ENCODE measurements around the gene MEGF6. TPM values are rescaled to one million over a fixed set of nuclear protein-coding genes. Genes with fewer than 3 reads are reported as not detected.

The MEGF6 gene
- total and polyA plus RNA-seq, 9 of the 15 experiments (the other 6 are each of a cell fraction or from before 2014, with no cell fraction given): 0.03 to 1.7 (median 0.24) TPM; not detected in 3

DNA sequence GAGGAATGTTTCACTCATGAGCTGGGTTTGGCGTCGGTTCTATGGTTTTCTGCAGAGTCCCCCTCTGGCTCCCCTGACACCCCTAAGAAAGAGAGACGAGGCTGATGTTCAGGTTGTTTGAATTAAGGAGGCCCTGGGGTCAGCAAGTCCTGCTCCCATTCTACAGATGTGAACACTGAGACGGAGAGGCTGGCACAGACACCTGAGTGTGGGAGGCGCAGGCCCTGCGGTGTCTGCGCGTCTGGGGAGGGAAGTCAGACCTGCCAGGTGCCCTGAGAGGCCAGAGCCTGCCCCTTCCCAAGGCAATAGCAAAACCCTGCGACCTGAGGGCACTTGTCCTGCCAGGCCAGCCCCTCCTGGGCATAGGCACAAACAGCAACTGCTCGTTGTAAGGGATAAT, 47.7 kb downstream of the MEGF6 start:
- ChIA-PET CTCF (ENCODE audit: low intra/inter-chr PET ratio) (interaction anchor here (2.0 kb wide), 1 partner anchor 161 kb away, joined by 5 read pairs; no protein-coding TSS in a partner anchor), POLR2A (interaction anchor here (0.6 to 0.7 kb wide), 2 partner anchors 45 to 1645 kb away, joined by 3 read pairs; no protein-coding TSS in a partner anchor)
- Histone ChIP-seq H3K4me3 (no peak overlapping the region), H3K27me3 (ENCODE audit: control insufficient read depth in 2 of 2, insufficient read depth in 2 of 2, low read length in 2 of 2) (peaks cover 17 to 64% of the 10 kb centered on the region in 2 experiments), H3K36me3 (ENCODE audit: control insufficient read depth, insufficient read depth, low read length) (no peaks in the 10 kb centered on the region), H3K27ac (ENCODE audit: extremely low read depth, low read depth, low read length) (no peak overlapping the region), H4K20me1 (replicated peaks; ENCODE audit: control insufficient read depth, insufficient read depth, low read length) (peaks cover 45% of the 10 kb centered on the region), H3K4me1 (replicated peaks in 1 of 2; ENCODE audit: control insufficient read depth in 2 of 2, insufficient read depth in 2 of 2, low read length in 2 of 2) (peaks cover 0 to 21% of the 10 kb centered on the region in 2 experiments; a peak in 1 of 5 replicates), H3K79me2 (ENCODE audit: control insufficient read depth, insufficient read depth, low read length) (no peaks in the 10 kb centered on the region), H3K9me3 (replicated peaks; ENCODE audit: control insufficient read depth, insufficient read depth, low read depth, low read length) (no peaks in the 10 kb centered on the region), H3K9ac (ENCODE audit: insufficient read depth in 1 of 2, low read depth in 2 of 2, low read length in 2 of 2) (no peak overlapping the region; a peak in 1 of 4 replicates), H3K9me1 (ENCODE audit: control insufficient read depth, insufficient read depth, low read length) (peaks cover 5% of the 10 kb centered on the region), H3K4me2 (ENCODE audit: insufficient read depth, low read length) (no peak overlapping the region), H2AFZ (ENCODE audit: low read depth, low read length) (no peak overlapping the region)
- in situ Hi-C loops (cut with MboI) (no loop called here), intact Hi-C loops (cut with micrococcal nuclease) (loop anchor here (5.0 kb wide), 1 partner anchor 71 kb away; no protein-coding TSS in a partner anchor)
- no peak for DNase-seq (ENCODE audit: extremely low read depth in 1 of 4, low spot score in 3 of 4)
- no peak for ATAC-seq
- no peak for FAIRE-seq
- WGBS (ENCODE audit: insufficient coverage, low coverage, missing lambda C conversion rate): 2% methylated on average over 10 of the region's 10 CpGs
- no TSS peak for BruUV-seq (replicated peaks)
- no peak for TF ChIP-seq SLC30A9 (CRISPR knock-in tag; IDR thresholded peaks at IDR 0.05)

DNA sequence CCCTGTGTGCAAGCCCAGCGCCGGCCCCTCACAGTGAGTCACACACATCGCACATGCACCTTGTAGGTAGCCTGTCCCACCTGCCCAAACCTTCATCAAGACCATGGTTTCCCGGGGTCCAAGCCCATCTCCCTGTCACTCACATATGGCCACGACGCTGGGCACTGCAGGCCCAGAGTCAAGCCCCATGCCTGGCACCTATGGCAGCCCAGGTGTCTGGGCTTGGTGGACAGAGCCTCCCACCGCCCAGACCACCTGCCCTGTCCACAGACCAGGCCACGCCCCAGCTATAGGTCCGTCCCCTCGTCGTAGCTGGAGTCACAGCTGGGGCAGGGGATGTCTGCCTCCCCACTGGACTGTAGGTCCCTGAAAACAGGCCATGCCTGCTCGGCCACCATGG, 48.2 kb downstream of the MEGF6 start:
- Histone ChIP-seq H3K9ac (ENCODE audit: insufficient read depth in 1 of 2, low read depth in 2 of 2, low read length in 2 of 2) (no peak overlapping the region), H3K4me1 (replicated peaks in 1 of 2; ENCODE audit: control insufficient read depth in 2 of 2, insufficient read depth in 2 of 2, low read length in 2 of 2) (peaks cover 0 to 21% of the 10 kb centered on the region in 2 experiments; a peak in 1 of 5 replicates), H3K79me2 (ENCODE audit: control insufficient read depth, insufficient read depth, low read length) (no peaks in the 10 kb centered on the region), H3K27ac (ENCODE audit: extremely low read depth, low read depth, low read length) (no peak overlapping the region), H2AFZ (ENCODE audit: low read depth, low read length) (no peak overlapping the region), H3K4me2 (ENCODE audit: insufficient read depth, low read length) (no peak overlapping the region), H3K27me3 (ENCODE audit: control insufficient read depth in 2 of 2, insufficient read depth in 2 of 2, low read length in 2 of 2) (peaks cover 22 to 66% of the 10 kb centered on the region in 2 experiments), H3K9me1 (ENCODE audit: control insufficient read depth, insufficient read depth, low read length) (peaks cover 5% of the 10 kb centered on the region), H4K20me1 (replicated peaks; ENCODE audit: control insufficient read depth, insufficient read depth, low read length) (peaks cover 41% of the 10 kb centered on the region), H3K36me3 (ENCODE audit: control insufficient read depth, insufficient read depth, low read length) (no peaks in the 10 kb centered on the region), H3K4me3 (no peak overlapping the region), H3K9me3 (replicated peaks; ENCODE audit: control insufficient read depth, insufficient read depth, low read depth, low read length) (no peaks in the 10 kb centered on the region)
- no peak for TF ChIP-seq FOXK1 (CRISPR knock-in tag; IDR thresholded peaks at IDR 0.05; ENCODE audit: borderline replicate concordance)
- TF ChIP-seq RBM15 (IDR thresholded peaks at IDR 0.05; ENCODE audit: insufficient read depth, low read length): no peak
- no peak for TF ChIP-seq JUND (IDR thresholded peaks at IDR 0.05; ENCODE audit: borderline replicate concordance, low read depth, low read length)
- TF ChIP-seq JUND (tag; IDR thresholded peaks at IDR 0.05; ENCODE audit: borderline replicate concordance, low read depth, low read length): no peak
- no peak for TF ChIP-seq ZNF75A (CRISPR knock-in tag; IDR thresholded peaks at IDR 0.05)
- TF ChIP-seq, protein P1, sequence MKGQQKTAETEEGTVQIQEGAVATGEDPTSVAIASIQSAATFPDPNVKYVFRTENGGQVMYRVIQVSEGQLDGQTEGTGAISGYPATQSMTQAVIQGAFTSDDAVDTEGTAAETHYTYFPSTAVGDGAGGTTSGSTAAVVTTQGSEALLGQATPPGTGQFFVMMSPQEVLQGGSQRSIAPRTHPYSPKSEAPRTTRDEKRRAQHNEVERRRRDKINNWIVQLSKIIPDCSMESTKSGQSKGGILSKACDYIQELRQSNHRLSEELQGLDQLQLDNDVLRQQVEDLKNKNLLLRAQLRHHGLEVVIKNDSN (CRISPR knock-in tag; IDR thresholded peaks at IDR 0.05): no peak
- no peak for TF ChIP-seq ZNF121 (CRISPR knock-in tag; conservative IDR thresholded peaks at IDR 0.05)
- TF ChIP-seq, protein P2, sequence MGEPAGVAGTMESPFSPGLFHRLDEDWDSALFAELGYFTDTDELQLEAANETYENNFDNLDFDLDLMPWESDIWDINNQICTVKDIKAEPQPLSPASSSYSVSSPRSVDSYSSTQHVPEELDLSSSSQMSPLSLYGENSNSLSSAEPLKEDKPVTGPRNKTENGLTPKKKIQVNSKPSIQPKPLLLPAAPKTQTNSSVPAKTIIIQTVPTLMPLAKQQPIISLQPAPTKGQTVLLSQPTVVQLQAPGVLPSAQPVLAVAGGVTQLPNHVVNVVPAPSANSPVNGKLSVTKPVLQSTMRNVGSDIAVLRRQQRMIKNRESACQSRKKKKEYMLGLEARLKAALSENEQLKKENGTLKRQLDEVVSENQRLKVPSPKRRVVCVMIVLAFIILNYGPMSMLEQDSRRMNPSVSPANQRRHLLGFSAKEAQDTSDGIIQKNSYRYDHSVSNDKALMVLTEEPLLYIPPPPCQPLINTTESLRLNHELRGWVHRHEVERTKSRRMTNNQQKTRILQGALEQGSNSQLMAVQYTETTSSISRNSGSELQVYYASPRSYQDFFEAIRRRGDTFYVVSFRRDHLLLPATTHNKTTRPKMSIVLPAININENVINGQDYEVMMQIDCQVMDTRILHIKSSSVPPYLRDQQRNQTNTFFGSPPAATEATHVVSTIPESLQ (CRISPR knock-in tag; IDR thresholded peaks at IDR 0.05): no peak
- TF ChIP-seq ZFX (CRISPR knock-in tag; IDR thresholded peaks at IDR 0.05): no peak
- TF ChIP-seq, protein P3, sequence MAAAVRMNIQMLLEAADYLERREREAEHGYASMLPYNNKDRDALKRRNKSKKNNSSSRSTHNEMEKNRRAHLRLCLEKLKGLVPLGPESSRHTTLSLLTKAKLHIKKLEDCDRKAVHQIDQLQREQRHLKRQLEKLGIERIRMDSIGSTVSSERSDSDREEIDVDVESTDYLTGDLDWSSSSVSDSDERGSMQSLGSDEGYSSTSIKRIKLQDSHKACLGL (CRISPR knock-in tag; IDR thresholded peaks at IDR 0.05; ENCODE audit: borderline replicate concordance, poor library complexity, severe bottlenecking): no peak
- no peak for TF ChIP-seq ARNT (IDR thresholded peaks at IDR 0.05)
- TF ChIP-seq DPF2 (IDR thresholded peaks at IDR 0.05): no peak
- POLR2A ChIA-PET: interaction anchor here (0.7 kb wide), 1 partner anchor 45 kb away, joined by 3 read pairs; no protein-coding TSS in a partner anchor
- CTCF ChIA-PET (ENCODE audit: low intra/inter-chr PET ratio): interaction anchor here (2.0 kb wide), 1 partner anchor 161 kb away, joined by 5 read pairs; no protein-coding TSS in a partner anchor
- FAIRE-seq (no peak), DNase-seq (ENCODE audit: extremely low read depth in 1 of 4, low spot score in 3 of 4) (no peak), ATAC-seq (no peak)
- in situ Hi-C loops (cut with MboI): no loop called here
- intact Hi-C loops (cut with micrococcal nuclease): loop anchor here (5.0 kb wide), 1 partner anchor 71 kb away; no protein-coding TSS in a partner anchor
- 2% methylated on average over 12 of the region's 12 CpGs for WGBS (ENCODE audit: insufficient coverage, low coverage, missing lambda C conversion rate)
- BruUV-seq (replicated peaks): no TSS peak

Data from K562 (cell line).